HTERT RPE-1 (cell line): ENCODE data around the gene FBH1.
"Not testable (repeated sequence)": the region's sequence is repeated elsewhere in the genome, so short reads cannot be mapped to it uniquely, and the experiment has no call there.

Experiments
- in situ Hi-C: fragments of 300-500 bp; cut with MboI; formaldehyde crosslinking; loops from 4 replicates; pipeline ENCODE4 v1.14.3; 2020; ENCODE audit warnings: low sequenced_read_pairs

Gene FBH1

GRCh38 chr10:5937016-5937415 is 47.0 kb downstream of the FBH1 start:
- in situ Hi-C loops = no loop called here

GRCh38 chr10:5938291-5938690 is 48.2 kb downstream of the FBH1 start:
- in situ Hi-C loops = no loop called here

GRCh38 chr10:5940807-5941218 is 50.8 kb downstream of the FBH1 start:
- in situ Hi-C loops = no loop called here

DNA sequence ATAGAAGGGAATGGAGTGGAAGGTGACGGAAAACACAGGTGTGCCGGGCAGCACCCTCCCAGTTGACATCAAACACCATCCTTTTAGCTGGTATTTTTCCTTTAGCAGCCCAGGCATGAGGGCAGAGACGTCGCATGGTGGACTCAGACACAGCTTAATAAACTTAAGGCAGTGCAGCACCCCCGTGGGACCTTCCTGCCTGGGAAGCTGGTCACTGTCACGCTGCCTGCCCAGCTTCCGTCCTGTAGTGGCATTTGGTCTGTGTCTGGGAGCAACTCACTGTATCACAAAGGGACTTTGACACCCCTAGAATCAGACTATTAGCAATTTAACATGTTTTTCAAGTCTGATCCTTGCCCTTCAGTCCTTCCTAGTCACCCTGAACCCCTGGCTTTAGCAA is 51.5 kb downstream of the FBH1 start:
- in situ Hi-C loops = no loop called here

DNA sequence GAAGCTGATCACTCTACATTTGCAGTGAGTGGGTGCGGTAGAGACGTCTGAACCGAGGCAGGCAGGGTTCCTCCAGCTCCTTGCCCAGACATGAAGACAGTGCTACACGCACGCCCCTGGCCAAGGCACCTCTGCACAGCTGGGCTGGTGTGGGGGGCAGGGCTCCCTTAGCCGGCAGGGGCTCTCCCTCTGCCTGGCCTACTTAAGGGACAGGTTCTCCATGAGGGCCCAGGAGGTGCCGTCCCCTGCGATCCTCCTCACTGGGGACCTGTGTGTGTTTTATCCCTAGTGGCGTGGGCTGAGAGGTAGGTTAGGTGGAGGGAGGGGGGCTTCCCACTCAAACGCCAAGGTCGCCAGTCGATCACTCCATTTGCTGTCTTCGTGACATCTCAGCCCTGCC is 52.0 kb downstream of the FBH1 start:
- in situ Hi-C loops = no loop called here

DNA sequence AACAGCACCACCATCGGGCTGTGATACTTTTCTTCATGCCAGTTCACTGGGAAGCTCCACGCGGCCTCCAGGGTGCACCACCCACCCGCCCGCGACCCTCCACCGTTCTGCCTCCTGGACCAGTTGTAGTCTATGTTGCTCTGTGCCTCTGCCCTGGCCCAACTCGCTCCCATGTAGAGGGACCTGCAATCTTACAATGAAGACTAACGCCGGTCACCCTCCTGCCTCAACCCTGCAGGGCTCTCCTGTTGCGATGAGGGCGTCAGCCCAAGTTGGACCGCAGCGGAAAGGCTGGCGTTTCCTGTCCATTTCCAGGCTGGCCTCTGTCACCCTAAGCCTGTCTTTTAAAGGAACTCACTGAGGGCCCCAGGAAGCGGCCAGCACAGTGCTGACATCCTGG is 52.4 kb downstream of the FBH1 start:
- in situ Hi-C loops = no loop called here

GRCh38 chr10:5943536-5943935 is 53.5 kb downstream of the FBH1 start:
- in situ Hi-C loops = no loop called here

- in situ Hi-C loops = no loop called here
Observed at GRCh38 chr10:5944389-5945189, 54.5 kb downstream of the FBH1 start.

- in situ Hi-C loops = no loop called here
Observed at GRCh38 chr10:5945190-5945509, 55.1 kb downstream of the FBH1 start.

DNA sequence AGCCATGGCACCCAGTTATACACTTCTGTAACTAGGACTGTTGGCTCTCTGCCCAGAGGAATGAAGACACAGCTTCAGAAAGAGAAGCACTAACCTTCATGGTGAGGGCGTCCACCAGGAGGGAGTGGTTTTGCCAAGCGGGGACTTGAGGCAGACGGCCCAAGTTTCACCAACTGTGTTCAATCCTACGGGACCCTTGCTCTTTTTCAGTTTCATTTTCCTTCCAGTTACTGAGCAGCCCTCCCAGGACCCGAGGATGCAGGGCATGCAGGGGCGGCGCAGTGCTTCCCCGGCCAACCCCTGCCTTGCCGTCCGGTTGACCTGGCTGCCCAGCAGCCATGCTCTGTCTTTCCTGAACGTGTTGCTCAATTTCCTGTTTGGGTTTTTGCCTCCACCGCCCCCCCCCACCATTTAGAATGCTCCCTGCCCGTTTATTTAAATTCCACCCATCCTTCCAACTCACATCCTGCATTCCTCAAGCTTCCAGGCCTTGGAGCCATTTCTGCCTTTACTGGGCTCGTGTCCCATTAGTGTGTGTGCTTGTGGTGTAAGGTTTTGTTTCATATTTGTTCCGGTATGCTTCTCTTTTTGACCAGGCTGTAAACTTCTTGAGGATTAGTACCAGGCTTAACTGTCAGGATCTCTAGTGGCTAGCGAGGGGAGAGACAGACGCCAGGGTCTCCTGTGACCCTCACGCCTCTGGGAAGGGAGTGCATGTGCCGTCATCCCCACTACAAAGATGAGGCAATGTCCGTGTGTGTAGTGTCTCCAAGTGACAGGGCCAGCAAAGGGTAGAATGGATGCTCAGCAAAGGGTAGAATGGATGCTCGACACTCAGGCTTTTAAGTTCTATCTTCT is 55.7 kb downstream of the FBH1 start:
- in situ Hi-C loops = no loop called here

- in situ Hi-C loops = not testable (repeated sequence)
Observed at GRCh38 chr10:5946419-5946775, 56.4 kb downstream of the FBH1 start.

DNA sequence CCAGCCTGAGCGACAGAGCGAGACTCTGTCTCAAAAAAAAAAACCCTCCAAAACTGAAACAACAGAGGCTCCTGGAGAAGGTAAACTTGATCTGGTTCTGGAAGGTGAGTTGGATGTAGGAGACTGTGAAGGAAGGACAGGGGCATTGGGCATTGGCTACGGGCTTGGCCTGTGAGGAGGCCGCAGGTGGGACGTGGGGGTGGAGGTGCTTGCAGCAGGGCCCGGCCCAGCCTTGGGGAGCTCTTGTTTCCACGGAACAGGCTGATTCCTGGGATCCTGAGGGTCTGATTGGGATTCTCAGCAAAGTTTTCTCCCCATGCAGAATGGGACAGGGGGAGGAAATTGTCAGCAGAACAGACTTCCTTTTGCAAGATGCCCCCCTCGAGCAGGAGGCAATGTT is 56.7 kb downstream of the FBH1 start:
- in situ Hi-C loops = no loop called here

GRCh38 chr10:5947471-5948207 is 57.6 kb downstream of the FBH1 start:
- in situ Hi-C loops = no loop called here

GRCh38 chr10:5948208-5948585 is 58.2 kb downstream of the FBH1 start:
- in situ Hi-C loops = no loop called here

GRCh38 chr10:5949009-5949759 is 59.1 kb downstream of the FBH1 start:
- in situ Hi-C loops = no loop called here

- in situ Hi-C loops = no loop called here
Observed at GRCh38 chr10:5951167-5951711, 61.2 kb downstream of the FBH1 start.

GRCh38 chr10:5951721-5952407 is 61.8 kb downstream of the FBH1 start:
- in situ Hi-C loops = no loop called here

DNA sequence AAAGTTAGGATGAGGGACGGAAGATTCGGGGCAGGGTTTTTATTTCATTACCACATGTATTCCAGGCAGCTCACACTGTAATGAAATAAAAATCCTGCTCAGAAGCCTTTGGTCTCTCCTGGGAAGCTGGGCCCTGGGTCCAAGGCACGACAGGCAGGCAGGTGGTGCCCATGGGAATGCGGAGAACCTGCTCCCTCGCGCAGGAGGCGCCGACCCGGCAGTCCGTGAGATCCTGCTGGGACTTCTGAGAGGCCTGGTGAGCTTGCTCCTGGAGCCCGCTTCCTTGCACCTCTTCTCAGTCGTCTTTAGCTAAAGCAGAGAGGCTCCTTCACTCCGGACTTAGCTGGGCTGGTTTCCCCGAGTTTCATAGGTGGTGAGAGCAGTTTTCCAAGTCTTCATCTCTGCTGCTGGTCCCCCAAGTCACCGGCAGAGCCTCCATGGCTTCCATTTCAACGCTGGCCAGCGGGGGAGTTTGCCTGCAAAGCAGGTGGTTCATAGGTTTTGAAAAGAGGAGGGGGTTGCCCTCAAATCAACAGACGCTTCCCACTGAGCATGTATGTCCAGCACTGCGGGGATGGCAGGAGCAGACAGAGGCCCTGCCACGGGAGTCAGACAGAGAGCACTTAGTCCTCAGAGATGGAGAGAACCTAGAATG is 62.8 kb downstream of the FBH1 start:
- in situ Hi-C loops = no loop called here

- in situ Hi-C loops = no loop called here
Observed at GRCh38 chr10:5953676-5954075, 63.6 kb downstream of the FBH1 start.
